SK-N-MC (cell line): ENCODE measurements around the gene CYTH2.

ENCODE experiments used
- EZH2 ChIP-seq: fragments of 200-600 bp; sonication (generic); IDR thresholded peaks from one replicate; pipeline ENCODE4 v1.6.1; 2017; ENCODE audit warnings: antibody characterized with exemption
- FOXP2 ChIP-seq: optimal IDR thresholded peaks from 2 replicates; pipeline ENCODE3; 2011; ENCODE audit warnings: mild to moderate bottlenecking, moderate library complexity; ENCODE audit not compliant: insufficient read depth; ENCODE audit errors: extremely low read length, control extremely low read depth
- POLR2AphosphoS5 ChIP-seq: IDR thresholded peaks from 2 replicates; pipeline ENCODE4 v1.6.1; 2012; ENCODE audit warnings: mild to moderate bottlenecking, low read depth, low read length, borderline replicate concordance

- TF ChIP-seq EZH2 (no peak), POLR2AphosphoS5 (no peak), FOXP2 (no peak)
Observed at GRCh38 chr19:48473161-48473966, 4.2 kb downstream of the CYTH2 start.
